SU-DHL-6 (cell line): ENCODE results near the gene SPAG9.

Source experiments
- H2AFZ ChIP-seq: fragments of 200-600 bp; sonication (generic); 2 replicates; pipeline ENCODE4 v1.6.1; 2014; ENCODE audit warnings: low read depth, mild to moderate bottlenecking, moderate library complexity, mixed read lengths, antibody characterized with exemption, low read length; ENCODE audit not compliant: severe bottlenecking
- H3F3A ChIP-seq: fragments of 200-600 bp; shearing (Covaris generic); 2 replicates; pipeline ENCODE4 v1.6.0; 2016; ENCODE audit warnings: antibody characterized with exemption, mild to moderate bottlenecking; ENCODE audit not compliant: insufficient read depth
- H3K27ac ChIP-seq: fragments of 200-600 bp; sonication (generic); 2 replicates; pipeline ENCODE4 v1.5.1; 2016; ENCODE audit warnings: low read depth, mild to moderate bottlenecking, low read length, moderate library complexity, mixed read lengths
- H3K27me3 ChIP-seq: fragments of 200-600 bp; sonication (generic), shearing (Covaris generic); 2 replicates; pipeline ENCODE4 v1.6.0; 2014; ENCODE audit warnings: mild to moderate bottlenecking, low read length
- H3K36me3 ChIP-seq: fragments of 200-600 bp; sonication (generic); 2 replicates; pipeline ENCODE4 v1.6.1; 2014; ENCODE audit warnings: mild to moderate bottlenecking, low read length, mixed read lengths
- H3K4me2 ChIP-seq: fragments of 300-600, 200-600 bp; shearing (Covaris generic), sonication (generic); 2 replicates; pipeline ENCODE4 v1.6.0; 2014; ENCODE audit warnings: low read length, low read depth, mild to moderate bottlenecking; ENCODE audit not compliant: poor library complexity, severe bottlenecking
- H3K4me3 ChIP-seq: fragments of 200-600 bp; sonication (generic); 2 replicates; pipeline ENCODE4 v1.5.1; 2014; ENCODE audit warnings: antibody characterized with exemption, low read length, mild to moderate bottlenecking, mixed read lengths; ENCODE audit not compliant: insufficient read depth, poor library complexity, severe bottlenecking
- H3K79me2 ChIP-seq: fragments of 200-600 bp; sonication (generic); 2 replicates; pipeline ENCODE4 v1.6.1; 2014; ENCODE audit warnings: mild to moderate bottlenecking, low read length, moderate library complexity; ENCODE audit not compliant: insufficient read depth
- H3K9ac ChIP-seq: fragments of 200-600 bp; sonication (generic); 2 replicates; pipeline ENCODE4 v1.7.0; 2014; ENCODE audit warnings: mild to moderate bottlenecking, low read length
- H3K9me2 ChIP-seq: fragments of 200-600 bp; sonication (generic); replicated peaks from 2 replicates; pipeline ENCODE4 v1.6.1; 2014; ENCODE audit warnings: low read length; ENCODE audit not compliant: insufficient read depth
- H3K9me3 ChIP-seq: fragments of 200-600 bp; sonication (generic); 2 replicates; pipeline ENCODE4 v1.6.1; 2014; ENCODE audit warnings: low read length, mixed read lengths; ENCODE audit not compliant: insufficient read depth
- H4K20me1 ChIP-seq: fragments of 200-600 bp; sonication (generic); 2 replicates; pipeline ENCODE4 v1.6.1; 2014; ENCODE audit warnings: low read depth, mild to moderate bottlenecking, antibody characterized with exemption, low read length, moderate library complexity, mixed read lengths
- CTCF ChIP-seq: fragments of 200-600 bp; sonication (generic); IDR thresholded peaks from one replicate; pipeline ENCODE4 v1.5.1; 2017; ENCODE audit warnings: antibody characterized with exemption, mild to moderate bottlenecking, low read length, moderate library complexity; ENCODE audit not compliant: insufficient read depth, poor library complexity, severe bottlenecking
- EZH2phosphoT487 ChIP-seq: fragments of 200-600 bp; sonication (generic), shearing (Covaris generic); conservative IDR thresholded peaks from 2 replicates; pipeline ENCODE4 v1.6.1; 2018; ENCODE audit warnings: mild to moderate bottlenecking, antibody characterized with exemption, low read length, moderate library complexity, mixed read lengths

SPAG9 gene

GRCh38 chr17:51046046-51046445, 74.6 kb downstream of the SPAG9 start:
- H3K27ac ChIP-seq, result no peak overlapping the region
- no peak overlapping the region for H2AFZ ChIP-seq
- no peaks in the 10 kb centered on the region for H3K9me2 ChIP-seq
- H3K4me2 ChIP-seq, result no peak overlapping the region
- TF ChIP-seq CTCF (no peak), EZH2phosphoT487 (no peak)
- no peaks in the 10 kb centered on the region for H3K9me3 ChIP-seq
- 0 out of 2 replicates have a peak, but pooled peaks cover 5% of the 10 kb centered on the region for H3K36me3 ChIP-seq
- H3F3A ChIP-seq, result no peaks in the 10 kb centered on the region; the same call in 1 of the 2 replicates
- H3K27me3 ChIP-seq, result no peaks in the 10 kb centered on the region
- no peak overlapping the region for H3K9ac ChIP-seq
- H3K79me2 ChIP-seq, result 0 out of 2 replicates have a peak, but pooled peaks cover 4% of the 10 kb centered on the region
- H3K4me3 ChIP-seq, result no peak overlapping the region
- 0 out of 2 replicates have a peak, but pooled peaks cover 5% of the 10 kb centered on the region for H4K20me1 ChIP-seq

- Histone ChIP-seq H3K9ac (no peak overlapping the region), H3K9me2 (no peaks in the 10 kb centered on the region), H3K27me3 (no peaks in the 10 kb centered on the region), H3K4me2 (no peak overlapping the region), H3K36me3 (0 out of 2 replicates have a peak, but pooled peaks cover 5% of the 10 kb centered on the region), H3F3A (no peaks in the 10 kb centered on the region; the same call in 1 of the 2 replicates), H3K9me3 (no peaks in the 10 kb centered on the region), H3K4me3 (no peak overlapping the region), H2AFZ (no peak overlapping the region), H4K20me1 (0 out of 2 replicates have a peak, but pooled peaks cover 5% of the 10 kb centered on the region), H3K27ac (no peak overlapping the region), H3K79me2 (0 out of 2 replicates have a peak, but pooled peaks cover 4% of the 10 kb centered on the region)
- TF ChIP-seq EZH2phosphoT487 (no peak), CTCF (no peak)
Measured at GRCh38 chr17:51045621-51046020, 75.0 kb downstream of the SPAG9 start.

GRCh38 chr17:51044976-51045375, 75.7 kb downstream of the SPAG9 start:
- Histone ChIP-seq H2AFZ (no peak overlapping the region), H3K27me3 (no peaks in the 10 kb centered on the region), H3F3A (no peaks in the 10 kb centered on the region), H3K9ac (no peak overlapping the region), H3K4me3 (no peak overlapping the region), H3K9me3 (no peaks in the 10 kb centered on the region), H3K36me3 (0 out of 2 replicates have a peak, but pooled peaks cover 5% of the 10 kb centered on the region), H3K27ac (no peak overlapping the region), H3K79me2 (0 out of 2 replicates have a peak, but pooled peaks cover 3% of the 10 kb centered on the region), H3K4me2 (no peak overlapping the region), H3K9me2 (no peaks in the 10 kb centered on the region), H4K20me1 (0 out of 2 replicates have a peak, but pooled peaks cover 1% of the 10 kb centered on the region)
- TF ChIP-seq CTCF (no peak), EZH2phosphoT487 (no peak)
